Testis (tissue), 2 donors: ENCODE data around the gene CORO7.

Source experiments
- POLR2A ChIP-seq: fragments of 450-650 bp; IDR thresholded peaks from one replicate; pipeline ENCODE4 v1.6.1; 2017; ENCODE audit warnings: antibody characterized with exemption, mild to moderate bottlenecking, moderate library complexity
- TF ChIP-seq, protein P1 (sequence below), 3 experiments: fragments of 450-650 bp in 2 of 3; fragments of 200-600 bp in 1 of 3; sonication (generic) in 1 of 3; IDR thresholded peaks; one replicate each; pipeline ENCODE4 v1.5.1; 2016 to 2019; ENCODE audit warnings: antibody characterized with exemption in 3 of 3, mild to moderate bottlenecking in 2 of 3, moderate library complexity in 1 of 3

- TF ChIP-seq, protein P1, sequence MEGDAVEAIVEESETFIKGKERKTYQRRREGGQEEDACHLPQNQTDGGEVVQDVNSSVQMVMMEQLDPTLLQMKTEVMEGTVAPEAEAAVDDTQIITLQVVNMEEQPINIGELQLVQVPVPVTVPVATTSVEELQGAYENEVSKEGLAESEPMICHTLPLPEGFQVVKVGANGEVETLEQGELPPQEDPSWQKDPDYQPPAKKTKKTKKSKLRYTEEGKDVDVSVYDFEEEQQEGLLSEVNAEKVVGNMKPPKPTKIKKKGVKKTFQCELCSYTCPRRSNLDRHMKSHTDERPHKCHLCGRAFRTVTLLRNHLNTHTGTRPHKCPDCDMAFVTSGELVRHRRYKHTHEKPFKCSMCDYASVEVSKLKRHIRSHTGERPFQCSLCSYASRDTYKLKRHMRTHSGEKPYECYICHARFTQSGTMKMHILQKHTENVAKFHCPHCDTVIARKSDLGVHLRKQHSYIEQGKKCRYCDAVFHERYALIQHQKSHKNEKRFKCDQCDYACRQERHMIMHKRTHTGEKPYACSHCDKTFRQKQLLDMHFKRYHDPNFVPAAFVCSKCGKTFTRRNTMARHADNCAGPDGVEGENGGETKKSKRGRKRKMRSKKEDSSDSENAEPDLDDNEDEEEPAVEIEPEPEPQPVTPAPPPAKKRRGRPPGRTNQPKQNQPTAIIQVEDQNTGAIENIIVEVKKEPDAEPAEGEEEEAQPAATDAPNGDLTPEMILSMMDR (IDR thresholded peaks at IDR 0.05), result no peak
- no peak for TF ChIP-seq POLR2A
Measured at GRCh38 chr16:4365014-4365406, 51.4 kb downstream of the CORO7 start.
